HCT116 (cell line): ENCODE measurements around the gene COL5A1. TPM values are rescaled to one million over a fixed set of nuclear protein-coding genes. Genes with fewer than 3 reads are reported as not detected.

Source experiments
- ATAC-seq: fragments of 200-7000 bp; cut with Tn5 transposase; 2 replicates; pipeline ENCODE4 v1.9.1; 2020; ENCODE audit warnings: mild to moderate bottlenecking, moderate library complexity
- BruUV-seq: library from RNA; stranded (reverse); fragments of 400-500 nt; replicated peaks from 2 replicates; lab custom pipeline; 2021; lab: Mats Ljungman, UMichigan
- CTCF ChIA-PET: fragments of 300-600 bp; sonication (Branson Sonifier 250); formaldehyde crosslinking; loops from one replicate; lab custom pipeline; 2021; ENCODE audit warnings: antibody characterized with exemption; lab: Charles Lee
- POLR2A ChIA-PET: fragments of 300-600, 350-600 bp; sonication (Branson Sonifier 250); formaldehyde crosslinking; loops from one replicate; lab custom pipeline; 2021; ENCODE audit warnings: antibody characterized with exemption; lab: Charles Lee
- RAD21 ChIA-PET, 2 experiments: fragments of 300-600 bp; sonication (Branson Sonifier 250); formaldehyde crosslinking; loops; one replicate each; lab custom pipeline; 2023; ENCODE audit warnings: low total read pairs in 2 of 2; ENCODE audit not compliant: uncharacterized antibody in 2 of 2, unreplicated experiment in 2 of 2, low non-redundant PET in 1 of 2; lab: Charles Lee
- DNase-seq: peaks from one replicate; pipeline ENCODE4 v3.0.0-alpha.2; 2010; ENCODE audit warnings: low read depth, low spot score
- H2AFZ ChIP-seq: fragments of 200-600 bp; shearing (Covaris generic), sonication (generic); 2 replicates; pipeline ENCODE4 v1.6.1; 2017; ENCODE audit warnings: low read depth, mixed run types, mixed read lengths, antibody characterized with exemption, low read length; ENCODE audit not compliant: poor library complexity, severe bottlenecking
- H3K27ac ChIP-seq: 2 replicates; pipeline ENCODE4 v1.5.1; 2012; ENCODE audit warnings: low read depth, low read length
- H3K27me3 ChIP-seq: fragments of 200-600 bp; sonication (generic); 2 replicates; pipeline ENCODE4 v1.6.1; 2016; ENCODE audit warnings: mixed run types, low read length, mixed read lengths; ENCODE audit not compliant: insufficient read depth
- H3K36me3 ChIP-seq, 2 experiments: fragments of 200-500 bp in 1 of 2; fragments of 200-600 bp in 1 of 2; sonication (Bioruptor generic) in 1 of 2; sonication (generic) in 1 of 2; 2 replicates each; pipeline versions ENCODE4 v1.5.1 to v1.6.1; 2014 to 2016; ENCODE audit warnings: low read length in 2 of 2, inconsistent platforms in 1 of 2, mixed read lengths in 1 of 2, mixed run types in 1 of 2; ENCODE audit not compliant: insufficient read depth in 2 of 2, control insufficient read depth in 1 of 2
- H3K4me1 ChIP-seq, 2 experiments: fragments of 200-600 bp in 1 of 2; sonication (generic) in 1 of 2; 2 replicates each; pipeline versions ENCODE4 v1.5.1 to v1.6.1; 2012 to 2017; ENCODE audit warnings: low read length in 2 of 2, inconsistent platforms in 1 of 2, mild to moderate bottlenecking in 1 of 2, mixed read lengths in 1 of 2, mixed run types in 1 of 2, moderate library complexity in 1 of 2; ENCODE audit not compliant: insufficient read depth in 2 of 2, control insufficient read depth in 1 of 2
- H3K4me2 ChIP-seq: fragments of 200-600 bp; sonication (generic); 2 replicates; pipeline ENCODE4 v1.6.1; 2017; ENCODE audit warnings: mixed run types, low read length, mixed read lengths
- H3K4me3 ChIP-seq, 2 experiments: fragments of 200-600 bp in 1 of 2; sonication (generic) in 1 of 2; replicated peaks in 1 of 2; 2 replicates each; pipeline ENCODE4 v1.5.1; 2011 to 2016; ENCODE audit warnings: low read length in 2 of 2, control low read depth in 1 of 2, low read depth in 1 of 2, mild to moderate bottlenecking in 1 of 2, mixed read lengths in 1 of 2, mixed run types in 1 of 2
- H3K79me2 ChIP-seq: fragments of 200-600 bp; sonication (generic); 2 replicates; pipeline ENCODE4 v1.6.1; 2017; ENCODE audit warnings: mild to moderate bottlenecking, mixed run types, low read length, moderate library complexity, mixed read lengths; ENCODE audit not compliant: insufficient read depth
- H3K9ac ChIP-seq: fragments of 200-600 bp; sonication (generic); 2 replicates; pipeline ENCODE4 v1.6.1; 2016; ENCODE audit warnings: low read length, mixed read lengths
- H3K9me2 ChIP-seq: fragments of 200-600 bp; sonication (generic), shearing (Covaris generic); 2 replicates; pipeline ENCODE4 v1.6.1; 2017; ENCODE audit warnings: mixed run types, mild to moderate bottlenecking, moderate library complexity; ENCODE audit not compliant: insufficient read depth
- H3K9me3 ChIP-seq, 2 experiments: fragments of 200-500 bp in 1 of 2; fragments of 200-600 bp in 1 of 2; sonication (Bioruptor generic) in 1 of 2; sonication (generic) in 1 of 2; 2 replicates each; pipeline ENCODE4 v1.6.1; 2014 to 2017; ENCODE audit warnings: low read length in 2 of 2, mixed read lengths in 2 of 2, inconsistent platforms in 1 of 2, low read depth in 1 of 2, mild to moderate bottlenecking in 1 of 2, mixed run types in 1 of 2, moderate library complexity in 1 of 2; ENCODE audit not compliant: control insufficient read depth in 1 of 2, insufficient read depth in 1 of 2
- H4K20me1 ChIP-seq: fragments of 200-600 bp; sonication (generic), shearing (Covaris generic); 2 replicates; pipeline ENCODE4 v1.6.1; 2017; ENCODE audit warnings: mixed run types, mild to moderate bottlenecking, moderate library complexity; ENCODE audit not compliant: insufficient read depth
- CEBPB ChIP-seq: IDR thresholded peaks from 2 replicates; pipeline ENCODE4 v1.6.1; 2012; ENCODE audit warnings: low read depth
- CTCF ChIP-seq, 3 experiments: fragments of 200-600 bp in 1 of 3; sonication (generic) in 1 of 3; IDR thresholded peaks in 2 of 3; conservative IDR thresholded peaks in 1 of 3; 2 replicates each; pipeline ENCODE4 v1.5.1; 2012 to 2017; ENCODE audit warnings: low read depth in 2 of 3, low read length in 2 of 3, antibody characterized with exemption in 1 of 3, borderline replicate concordance in 1 of 3, control low read depth in 1 of 3, mild to moderate bottlenecking in 1 of 3, mixed read lengths in 1 of 3, mixed run types in 1 of 3, moderate library complexity in 1 of 3; ENCODE audit not compliant: insufficient read depth in 1 of 3
- ELF1 ChIP-seq: IDR thresholded peaks from 2 replicates; pipeline ENCODE4 v1.6.1; 2012; ENCODE audit warnings: low read depth, borderline replicate concordance
- EZH2phosphoT487 ChIP-seq: fragments of 200-600 bp; IDR thresholded peaks from 2 replicates; pipeline ENCODE4 v1.6.1; 2018; ENCODE audit warnings: antibody characterized with exemption, borderline replicate concordance
- FOSL1 ChIP-seq: IDR thresholded peaks from 2 replicates; pipeline ENCODE4 v1.6.1; 2012; ENCODE audit warnings: low read depth
- JUND ChIP-seq: IDR thresholded peaks from 2 replicates; pipeline ENCODE4 v1.6.1; 2012
- SIN3A ChIP-seq: IDR thresholded peaks from 2 replicates; pipeline ENCODE4 v1.6.1; 2012; ENCODE audit warnings: low read depth
- SP1 ChIP-seq: IDR thresholded peaks from 2 replicates; pipeline ENCODE4 v1.6.1; 2012; ENCODE audit warnings: low read depth
- intact Hi-C: fragments of 100-400 bp; cut with micrococcal nuclease; formaldehyde crosslinking; loops from 2 replicates; pipeline ENCODE4 v1.10.0; 2022
- total RNA-seq: library from RNA; stranded (reverse); gene quantifications from one replicate; pipeline ENCODE4 v1.2.1, GENCODE V29; 2021; ENCODE audit not compliant: unreplicated experiment

Gene COL5A1
- total RNA-seq, 1 experiment from 2014 or later: 0.30 TPM

GRCh38 chr9:134784577-134785305, 143.1 kb downstream of the COL5A1 start:
- Histone ChIP-seq H2AFZ (no peak overlapping the region), H3K27me3 (peaks cover 41% of the 10 kb centered on the region), H4K20me1 (no peaks in the 10 kb centered on the region), H3K9me3 (no peaks in the 10 kb centered on the region), H3K36me3 (no peaks in the 10 kb centered on the region), H3K4me3 (no peak overlapping the region), H3K79me2 (no peaks in the 10 kb centered on the region), H3K4me2 (no peak overlapping the region), H3K4me1 (no peaks in the 10 kb centered on the region), H3K9me2 (no peaks in the 10 kb centered on the region), H3K27ac (no peak overlapping the region), H3K9ac (no peak overlapping the region)
- no peak for TF ChIP-seq EZH2phosphoT487
- no peak for TF ChIP-seq CTCF (IDR thresholded peaks at IDR 0.05 in 2 of 3, conservative IDR thresholded peaks at IDR 0.05 in 1 of 3; ENCODE audit: borderline replicate concordance in 1 of 3, insufficient read depth in 1 of 3, low read depth in 2 of 3, low read length in 2 of 3)
- no peak for TF ChIP-seq ELF1
- no peak for TF ChIP-seq SP1
- no peak for TF ChIP-seq JUND
- no peak for TF ChIP-seq FOSL1
- no peak for TF ChIP-seq CEBPB
- TF ChIP-seq SIN3A: no peak
- ATAC-seq (no peak), DNase-seq (no peak)
- ChIA-PET RAD21 (no interaction called here), CTCF (interaction anchor here (0.9 kb wide), 1 partner anchor 10 kb away, joined by 3 read pairs; no protein-coding TSS in a partner anchor), POLR2A (no interaction called here)
- BruUV-seq: no TSS peak
- intact Hi-C loops: no loop called here
